T47D (cell line): ENCODE data around the gene NAP1L1.

ENCODE experiments used
- DNase-seq, 2 experiments: peaks; one replicate each; pipeline versions ENCODE4 v3.0.0 to v3.0.0-alpha.2; 2011 to 2012; ENCODE audit warnings: low read depth in 1 of 2, low spot score in 1 of 2
- JUND ChIP-seq: IDR thresholded peaks from 2 replicates; pipeline ENCODE4 v1.6.1; 2012; ENCODE audit warnings: low read depth
- in situ Hi-C: cut with HindIII; loops from 2 replicates; pipeline ENCODE4 v1.10.0; 2016; ENCODE audit warnings: low sequenced_read_pairs, low pct_unique_long_range_greater_than_20kb

The NAP1L1 gene

GRCh38 chr12:76043377-76043776, 41.1 kb downstream of the NAP1L1 start:
- in situ Hi-C loops, result no loop called here
- no peak for TF ChIP-seq JUND
- DNase-seq, result no peak

- no peak for DNase-seq
- in situ Hi-C loops, result no loop called here
- no peak for TF ChIP-seq JUND
These were observed 42.3 kb downstream of the NAP1L1 start for GRCh38 chr12:76042147-76042546.

DNA sequence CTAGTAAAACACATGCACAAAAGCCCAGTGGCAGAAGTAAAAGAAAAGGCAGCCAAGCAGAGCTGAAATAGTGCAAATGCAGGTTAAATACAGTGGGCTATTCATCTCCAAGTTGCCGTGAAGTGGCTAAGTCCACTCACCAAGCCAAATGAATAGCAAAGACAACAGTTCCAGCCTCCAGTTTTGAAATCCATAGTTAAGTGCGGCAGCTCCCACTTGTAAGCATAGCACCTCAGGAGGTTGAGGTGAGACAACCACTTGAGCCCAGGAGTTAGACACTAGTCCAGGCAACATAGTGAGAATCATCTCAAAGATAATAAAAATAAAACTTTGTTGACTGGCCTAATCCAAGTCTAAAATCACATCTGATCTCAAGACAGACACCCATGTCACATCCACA, 43.1 kb downstream of the NAP1L1 start:
- DNase-seq, result no peak
- in situ Hi-C loops, result no loop called here
- TF ChIP-seq JUND, result no peak

DNA sequence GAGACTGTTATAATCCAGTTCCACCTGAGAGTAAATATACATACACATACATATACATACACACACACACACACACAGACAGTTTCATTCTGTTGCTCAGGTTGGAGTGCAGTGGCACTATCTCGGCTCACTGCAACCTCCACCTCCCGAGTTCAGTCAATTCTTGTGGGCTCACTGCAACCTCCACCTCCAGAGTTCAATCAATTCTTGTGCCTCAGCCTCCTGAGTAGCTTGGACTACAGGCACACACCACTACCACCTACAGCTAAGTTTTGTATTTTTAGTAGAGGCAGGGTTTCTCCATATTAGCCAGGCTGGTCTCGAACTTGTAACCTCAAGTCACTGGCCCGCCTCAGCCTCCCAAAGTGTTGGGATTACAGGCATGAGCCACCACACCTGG, 44.0 kb downstream of the NAP1L1 start:
- in situ Hi-C loops, result no loop called here

DNA sequence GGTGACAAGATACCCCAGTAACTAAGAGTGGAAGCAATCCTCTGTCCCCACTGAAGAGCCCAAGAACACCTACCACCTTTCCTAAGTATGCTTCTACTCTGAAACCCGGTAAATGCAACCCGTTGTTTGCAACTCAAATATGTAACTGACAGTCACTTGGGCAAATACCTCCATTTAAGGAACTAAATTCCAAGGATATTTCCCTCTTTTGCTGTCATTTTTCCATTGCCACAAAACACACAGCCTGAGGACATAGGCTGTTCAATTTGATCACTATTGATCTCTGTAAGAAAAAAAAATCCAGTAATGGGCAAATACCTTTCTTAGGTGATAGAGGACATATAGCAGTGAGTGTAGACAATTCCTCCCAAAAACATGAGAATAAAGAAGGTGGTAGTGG, 46.3 kb downstream of the NAP1L1 start:
- DNase-seq, result peak in 1 of 2 experiments; percentile 85
- in situ Hi-C loops, result no loop called here
- peak; percentile 41; the same call in 1 of the 2 replicates for TF ChIP-seq JUND

More for the DNA sequence above, 44.0 kb downstream of the NAP1L1 start:
- DNase-seq, result no peak
- no peak for TF ChIP-seq JUND

DNA sequence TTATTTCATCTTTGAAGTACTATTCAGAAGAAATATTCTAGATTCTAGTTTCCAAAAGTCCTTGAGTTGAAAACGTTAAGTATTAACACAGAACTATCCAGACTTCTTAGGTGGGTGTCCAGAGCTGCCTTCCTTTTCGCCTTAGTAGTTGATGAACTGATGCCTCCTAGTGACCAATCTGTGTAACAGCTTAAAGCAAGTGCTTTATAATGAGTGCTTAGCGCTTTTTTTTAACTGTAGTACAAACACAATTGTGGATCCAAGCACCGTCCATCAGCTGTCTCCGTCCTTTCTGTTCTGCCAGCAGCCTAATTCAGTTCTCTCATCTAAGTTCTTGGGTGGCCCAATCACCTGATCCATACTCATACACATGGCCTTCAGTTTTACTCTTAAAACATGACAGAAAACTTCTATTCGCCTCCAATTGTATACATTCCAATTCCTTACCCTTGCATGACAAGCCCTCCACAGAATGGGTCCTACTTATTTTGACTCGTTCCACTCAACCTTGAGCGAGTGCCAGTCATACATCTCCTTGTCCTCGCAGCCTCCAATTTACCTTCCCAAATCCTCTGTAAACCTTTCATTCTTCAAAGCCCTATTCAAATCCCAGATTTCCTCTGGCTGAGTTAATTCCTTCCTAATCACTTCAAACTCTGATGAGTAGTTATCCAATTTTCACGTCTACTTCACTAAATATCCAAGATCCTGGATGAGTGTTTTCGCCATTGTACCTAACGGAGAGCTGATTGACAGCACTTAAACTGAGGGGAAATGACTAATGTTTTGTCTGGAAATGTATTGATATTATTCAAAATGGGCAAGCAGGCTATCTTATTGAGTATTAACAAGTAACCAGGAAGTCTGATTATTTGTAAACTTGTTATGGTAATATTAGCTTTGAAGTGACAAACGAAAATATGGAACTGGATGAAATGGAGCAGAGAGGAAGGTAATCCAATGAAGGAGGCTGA, 47.1 kb downstream of the NAP1L1 start:
- TF ChIP-seq JUND, result no peak; the same call in 1 of the 2 replicates
- in situ Hi-C loops, result no loop called here
- peak; percentile 28 to 90 for DNase-seq

DNA sequence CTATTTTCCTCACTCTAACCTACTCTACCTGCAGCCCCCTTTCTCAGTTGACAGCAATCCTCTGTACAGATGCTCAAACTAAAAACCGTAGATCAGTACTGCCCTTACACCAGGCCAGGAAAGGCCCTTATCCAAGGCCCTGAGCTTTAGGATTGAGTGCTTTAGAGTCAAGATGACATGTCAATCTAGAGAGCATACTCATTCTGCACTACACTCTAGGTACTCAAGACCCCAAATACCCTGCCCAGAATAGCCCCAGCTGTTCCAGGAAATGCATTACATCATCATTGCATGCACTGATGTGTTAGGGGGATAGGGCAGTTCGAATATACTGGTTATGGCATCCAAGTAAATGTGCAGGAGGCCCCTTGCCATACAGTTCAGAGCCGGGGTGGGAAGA, 49.4 kb downstream of the NAP1L1 start:
- DNase-seq, result no peak
- TF ChIP-seq JUND, result no peak
- in situ Hi-C loops, result no loop called here

GRCh38 chr12:76033081-76034011, 51.1 kb downstream of the NAP1L1 start:
- DNase-seq, result no peak
- TF ChIP-seq JUND, result no peak
- in situ Hi-C loops, result no loop called here

DNA sequence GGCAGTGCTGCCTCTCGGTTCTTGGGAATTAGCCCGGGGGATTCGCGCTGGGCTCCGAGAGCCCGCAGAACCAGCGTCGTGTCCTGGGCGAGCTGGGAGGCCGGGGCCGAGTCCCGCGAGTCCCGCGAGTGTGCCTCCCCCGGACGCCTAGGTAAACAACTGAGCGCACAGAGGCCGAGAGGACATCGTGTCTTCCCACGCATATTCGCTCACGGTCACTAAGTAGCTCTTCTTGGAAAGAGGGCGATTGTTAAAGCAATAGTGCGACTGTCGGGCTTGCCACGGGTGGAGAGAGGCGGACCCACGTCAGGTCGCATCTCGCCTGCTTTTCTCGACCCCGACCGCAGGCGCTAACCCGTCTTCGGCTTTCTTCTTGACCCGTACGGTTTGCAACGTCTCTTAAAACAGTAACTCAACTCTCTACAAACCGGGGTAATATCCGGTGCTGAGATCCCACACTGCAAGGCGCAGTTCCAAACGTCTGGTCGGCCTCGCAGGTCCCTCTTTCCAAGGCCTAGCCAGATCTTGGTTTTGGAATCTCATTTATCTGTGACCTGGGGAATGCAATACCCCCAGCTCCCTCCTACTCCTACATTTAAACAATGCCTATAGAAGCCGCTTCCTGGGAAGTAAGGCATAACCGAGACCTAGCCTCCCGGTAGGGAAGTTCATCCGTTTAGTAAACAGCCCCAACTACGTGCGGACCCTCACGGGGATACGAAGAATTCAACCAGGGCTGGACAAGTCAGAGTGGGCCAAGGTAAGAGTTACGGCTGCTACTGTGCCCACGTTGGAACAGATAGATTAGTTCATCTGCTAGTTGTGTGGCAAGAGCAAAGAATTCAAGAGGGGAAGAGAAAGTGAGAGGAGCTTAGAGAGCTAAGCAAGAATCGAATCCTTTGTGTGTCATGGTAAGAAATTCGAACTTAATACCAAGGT, 52.2 kb downstream of the NAP1L1 start:
- no peak for TF ChIP-seq JUND
- in situ Hi-C loops, result no loop called here
- peak; percentile 67 to 78 for DNase-seq

GRCh38 chr12:76031414-76032042, 53.0 kb downstream of the NAP1L1 start, which contains the start of gene PHLDA1:
TSS of gene PHLDA1 (minus strand) at chr12:76031776.
- DNase-seq, result peak; percentile 98 to 99
- in situ Hi-C loops, result no loop called here
- no peak for TF ChIP-seq JUND

DNA sequence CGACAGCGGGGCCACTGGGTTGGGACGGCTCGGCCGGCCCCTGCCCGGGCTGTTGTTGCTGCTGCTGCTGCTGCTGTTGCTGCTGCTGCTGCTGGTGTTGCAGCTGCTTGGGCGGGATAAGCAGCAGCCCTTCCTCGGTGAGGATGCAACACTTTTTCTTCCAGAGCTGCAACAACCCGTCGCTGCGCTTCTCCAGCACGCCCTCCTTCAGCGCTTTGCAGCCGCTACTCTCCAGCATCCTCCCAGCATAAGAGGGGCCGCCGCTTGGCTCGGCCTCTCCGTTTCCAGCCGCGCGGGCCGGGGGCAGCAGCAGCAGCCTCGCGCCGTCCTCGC, 53.4 kb downstream of the NAP1L1 start:
- in situ Hi-C loops, result no loop called here
- no peak for DNase-seq
- TF ChIP-seq JUND, result no peak
